ENCODE results near the gene PKM.

- TF ChIP-seq CTCF (conservative IDR thresholded peaks at IDR 0.05) (no peak), EZH2 (IDR thresholded peaks at IDR 0.05; ENCODE audit: low read depth) (no peak)
Observed at GRCh38 chr15:72271895-72272212, 40.9 kb upstream of the PKM start.
